HepG2 (cell line): ENCODE data around the gene CFAP97D1. TPM values are rescaled to one million over a fixed set of nuclear protein-coding genes. Genes with fewer than 3 reads are reported as not detected.
A peak's percentile ranks its signal among the peaks of the same experiment; 100 is the strongest.

Experiments
- ATF7 ChIP-seq, 2 experiments: fragments of 450-650 bp in 1 of 2; sonication (generic) in 1 of 2; formaldehyde crosslinking in 1 of 2; IDR thresholded peaks; 2 replicates each; pipeline versions ENCODE4 v1.4.0 to v1.6.1; 2016 to 2020; ENCODE audit warnings: antibody characterized with exemption in 1 of 2, mild to moderate bottlenecking in 1 of 2, missing genetic modification reagents in 1 of 2
- CBX5 ChIP-seq: sonication (generic); formaldehyde crosslinking; IDR thresholded peaks from 2 replicates; pipeline ENCODE4 v1.4.0; 2020; ENCODE audit warnings: missing genetic modification reagents, borderline replicate concordance
- CREM ChIP-seq, 2 experiments: sonication (generic) in 1 of 2; formaldehyde crosslinking in 1 of 2; IDR thresholded peaks; 2 replicates each; pipeline versions ENCODE4 v1.4.0 to v1.6.1; 2016 to 2020; ENCODE audit warnings: antibody characterized with exemption in 1 of 2, mild to moderate bottlenecking in 1 of 2, missing genetic modification reagents in 1 of 2
- HNF1B ChIP-seq: sonication (generic); formaldehyde crosslinking; IDR thresholded peaks from 2 replicates; pipeline ENCODE4 v1.5.1; 2020; ENCODE audit warnings: mild to moderate bottlenecking, moderate library complexity, missing genetic modification reagents
- HOXA7 ChIP-seq: sonication (generic); formaldehyde crosslinking; IDR thresholded peaks from 2 replicates; pipeline ENCODE4 v1.8.1; 2022; ENCODE audit warnings: mild to moderate bottlenecking, missing genetic modification reagents, moderate library complexity
- JARID2 ChIP-seq: sonication (generic); formaldehyde crosslinking; IDR thresholded peaks from 2 replicates; pipeline ENCODE4 v1.8.1; 2023; ENCODE audit warnings: missing genetic modification reagents, inconsistent platforms; ENCODE audit not compliant: insufficient replicate concordance
- KAT8 ChIP-seq: IDR thresholded peaks from 2 replicates; pipeline ENCODE4 v1.6.1; 2016; ENCODE audit warnings: missing genetic modification reagents, missing compliant biosample characterization
- KMT2B ChIP-seq: IDR thresholded peaks from 2 replicates; pipeline ENCODE4 v1.6.1; 2016; ENCODE audit warnings: missing genetic modification reagents, missing compliant biosample characterization
- NCOA1 ChIP-seq: sonication (generic); formaldehyde crosslinking; IDR thresholded peaks from 2 replicates; pipeline ENCODE4 v1.9.0; 2021; ENCODE audit warnings: missing genetic modification reagents
- NFE2L1 ChIP-seq: sonication (generic); formaldehyde crosslinking; IDR thresholded peaks from 2 replicates; pipeline ENCODE4 v1.4.0; 2020; ENCODE audit warnings: missing genetic modification reagents, mild to moderate bottlenecking, borderline replicate concordance
- NPAS2 ChIP-seq: sonication (generic); formaldehyde crosslinking; IDR thresholded peaks from 2 replicates; pipeline ENCODE4 v1.8.0; 2022; ENCODE audit warnings: mild to moderate bottlenecking, missing genetic modification reagents, borderline replicate concordance
- PATZ1 ChIP-seq: sonication (generic); formaldehyde crosslinking; IDR thresholded peaks from 2 replicates; pipeline ENCODE4 v1.4.0; 2020; ENCODE audit warnings: missing genetic modification reagents
- RNF219 ChIP-seq: sonication (generic); formaldehyde crosslinking; IDR thresholded peaks from 2 replicates; pipeline ENCODE4 v1.5.0; 2020; ENCODE audit warnings: mild to moderate bottlenecking, missing genetic modification reagents
- SKI ChIP-seq: fragments of 450-650 bp; IDR thresholded peaks from one replicate; pipeline ENCODE4 v1.6.1; 2018; ENCODE audit warnings: mild to moderate bottlenecking; ENCODE audit not compliant: partially characterized antibody
- SOX5 ChIP-seq: IDR thresholded peaks from 2 replicates; pipeline ENCODE4 v1.6.1; 2016; ENCODE audit warnings: borderline replicate concordance
- TCF7L2 ChIP-seq: IDR thresholded peaks from 2 replicates; pipeline ENCODE4 v1.6.1; 2011; ENCODE audit warnings: mild to moderate bottlenecking, low read depth, low read length, moderate library complexity
- TFE3 ChIP-seq: IDR thresholded peaks from 2 replicates; pipeline ENCODE4 v1.6.1; 2016
- ZBTB21 ChIP-seq: sonication (generic); formaldehyde crosslinking; IDR thresholded peaks from 2 replicates; pipeline ENCODE4 v1.4.0; 2020; ENCODE audit warnings: missing genetic modification reagents
- ZFAT ChIP-seq: sonication (generic); formaldehyde crosslinking; conservative IDR thresholded peaks from 2 replicates; pipeline ENCODE4 v1.8.1; 2023; ENCODE audit warnings: missing genetic modification reagents, inconsistent platforms
- ZGPAT ChIP-seq: IDR thresholded peaks from 2 replicates; pipeline ENCODE4 v1.6.1; 2016; ENCODE audit warnings: mild to moderate bottlenecking
- ZNF230 ChIP-seq: sonication (generic); formaldehyde crosslinking; IDR thresholded peaks from 2 replicates; pipeline ENCODE4 v1.4.0; 2020; ENCODE audit warnings: mild to moderate bottlenecking, missing genetic modification reagents
- ZNF34 ChIP-seq: sonication (generic); formaldehyde crosslinking; IDR thresholded peaks from 2 replicates; pipeline ENCODE4 v1.4.0; 2020; ENCODE audit warnings: mild to moderate bottlenecking, missing genetic modification reagents, borderline replicate concordance
- polyA plus RNA-seq, 8 experiments: library from polyadenylated mRNA; depleted of rRNA in 3 of 8; stranded (reverse) in 7 of 8; unstranded in 1 of 8; fragments of >200 nt; fragmentation: Illumina TruSeq in 4 of 8; extraction: Trizol in 4 of 8; gene quantifications; 2 replicates each; pipeline versions ENCODE4 v1.2.1 to v1.2.3, GENCODE V29; 2011 to 2016; ENCODE audit warnings: low read depth in 4 of 8, missing spikeins in 1 of 8, mixed read lengths in 1 of 8; ENCODE audit not compliant: insufficient read depth in 1 of 8
- total RNA-seq, 5 experiments: library from RNA; depleted of rRNA; stranded (reverse); fragments of >200 nt; fragmentation: Illumina TruSeq; extraction: Trizol; gene quantifications; 2 replicates each; pipeline ENCODE4 v1.2.3, GENCODE V29; 2016; ENCODE audit warnings: low read depth in 1 of 5

The CFAP97D1 gene
- total and polyA plus RNA-seq, 2 of the 13 experiments (the other 11 are each of a cell fraction or from before 2014, with no cell fraction given), result 0.02 TPM; not detected in 1

GRCh38 chr17:43801844-43802243, 21.6 kb downstream of the CFAP97D1 start (continued):
- TF ChIP-seq KAT8 (CRISPR knock-in tag) (peak; percentile 56), ZNF230 (CRISPR knock-in tag) (no peak), NCOA1 (no peak), ATF7 (IDR thresholded peaks at IDR 0.05) (no peak), ATF7 (CRISPR knock-in tag; IDR thresholded peaks at IDR 0.05) (peak; percentile 41; the same call in 1 of the 2 replicates), NFE2L1 (CRISPR knock-in tag) (no peak), HOXA7 (CRISPR knock-in tag) (no peak), SOX5 (CRISPR knock-in tag) (peak; percentile 96), ZFAT (no peak), KMT2B (CRISPR knock-in tag) (0 out of 2 replicates have a peak, but pooled peaks have one; percentile 51), ZBTB21 (peak; percentile 86), ZNF34 (CRISPR knock-in tag) (no peak), HNF1B (CRISPR knock-in tag) (peak; percentile 62; the same call in 1 of the 2 replicates), PATZ1 (CRISPR knock-in tag) (no peak), CBX5 (CRISPR knock-in tag) (peak; percentile 42; the same call in 1 of the 2 replicates), TFE3 (peak; percentile 63), SKI (peak; percentile 55), CREM (IDR thresholded peaks at IDR 0.05) (peak; percentile 89), CREM (CRISPR knock-in tag; IDR thresholded peaks at IDR 0.05) (no peak), JARID2 (CRISPR knock-in tag) (no peak), NPAS2 (CRISPR knock-in tag) (no peak), RNF219 (CRISPR knock-in tag) (no peak), TCF7L2 (peak; percentile 65; the same call in 1 of the 2 replicates), ZGPAT (CRISPR knock-in tag) (peak; percentile 82)
